Cardiac septum (tissue), 1 donor: ENCODE data around the gene RACGAP1. TPM values are rescaled to one million over a fixed set of nuclear protein-coding genes. Genes with fewer than 3 reads are reported as not detected.

Source experiments
- DNase-seq: peaks from one replicate; pipeline ENCODE4 v3.0.0-alpha.2; 2020; ENCODE audit warnings: low spot score
- intact Hi-C: fragments of 100-400 bp; cut with DNase I; formaldehyde crosslinking; loops from one replicate; pipeline ENCODE4 v1.14.0; 2022
- total RNA-seq: library from RNA; stranded (reverse); fragmentation: NEBNext Ultra II Directional; extraction: Animal tissue kit (Norgen Biotek cat#: 25700); gene quantifications from one replicate; pipeline ENCODE4 v1.2.1, GENCODE V29; 2021
- donor health status: DM: no; HTN: no; CAD: no.

The RACGAP1 gene
- total RNA-seq, 1 donor from 2014 or later, result 2.6 TPM

DNA sequence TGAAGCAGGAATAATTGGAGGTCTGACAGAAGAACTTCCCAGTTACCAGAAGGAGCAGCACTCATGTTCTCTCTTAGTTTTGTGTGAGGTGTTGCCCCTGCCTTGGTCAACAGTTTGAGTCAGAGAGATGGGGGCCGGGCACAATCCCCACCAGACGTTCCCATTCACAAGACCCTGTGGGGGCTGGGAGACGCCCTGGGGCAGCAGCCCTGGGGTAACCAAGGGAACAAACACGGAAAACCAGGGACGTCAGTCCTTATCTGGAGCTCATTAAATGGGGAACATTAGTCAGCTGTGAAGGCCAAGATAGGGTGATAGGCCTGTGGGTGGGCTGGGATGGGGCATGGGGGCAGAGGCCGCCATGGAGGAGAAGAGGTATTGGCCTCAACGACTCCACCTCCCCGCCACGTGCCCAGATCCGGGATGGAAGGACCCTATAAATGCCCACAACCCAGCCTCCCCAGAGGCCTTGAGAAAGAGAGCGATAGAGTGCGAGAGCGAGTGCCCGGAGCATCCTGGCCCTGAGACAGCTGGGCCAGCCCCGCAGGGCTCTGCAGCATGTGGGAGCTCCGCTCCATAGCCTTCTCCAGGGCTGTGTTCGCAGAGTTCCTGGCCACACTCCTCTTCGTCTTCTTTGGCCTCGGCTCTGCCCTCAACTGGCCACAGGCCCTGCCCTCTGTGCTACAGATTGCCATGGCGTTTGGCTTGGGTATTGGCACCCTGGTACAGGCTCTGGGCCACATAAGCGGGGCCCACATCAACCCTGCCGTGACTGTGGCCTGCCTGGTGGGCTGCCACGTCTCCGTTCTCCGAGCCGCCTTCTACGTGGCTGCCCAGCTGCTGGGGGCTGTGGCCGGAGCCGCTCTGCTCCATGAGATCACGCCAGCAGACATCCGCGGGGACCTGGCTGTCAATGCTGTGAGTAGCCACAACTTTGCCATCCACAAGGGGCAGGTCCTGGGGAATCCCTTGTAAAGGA, 74.7 kb downstream of the RACGAP1 start, which contains the start of gene AQP2:
Gene AQP2 (plus strand): TSS at position 465 of the 979 bp plus-strand sequence. CDS start 94 bp downstream, at position 559.
- intact Hi-C loops, result no loop called here
- DNase-seq, result no peak

DNA sequence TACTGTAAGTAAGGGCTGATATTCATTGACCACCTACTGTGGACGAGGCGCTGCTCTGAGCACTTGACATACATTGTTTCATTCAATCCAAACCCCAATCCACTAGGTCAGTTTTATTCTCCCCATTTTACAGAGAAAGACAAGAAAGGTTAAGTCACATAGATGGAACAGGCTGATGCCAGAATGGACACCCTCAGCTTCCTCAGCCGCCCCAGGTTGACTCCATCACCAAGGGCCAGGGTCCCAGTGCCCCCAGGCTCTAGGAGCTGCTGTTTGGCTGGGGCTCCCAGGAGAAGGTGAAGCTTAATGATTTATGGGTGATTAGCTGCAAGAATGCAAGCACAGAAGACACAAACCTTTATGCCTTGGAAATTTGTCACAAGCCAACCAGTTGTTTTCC, 75.4 kb downstream of the RACGAP1 start:
- no peak for DNase-seq
- intact Hi-C loops, result loop anchor here (5.0 kb wide), 1 partner anchor 83 kb away; no protein-coding TSS in a partner anchor

DNA sequence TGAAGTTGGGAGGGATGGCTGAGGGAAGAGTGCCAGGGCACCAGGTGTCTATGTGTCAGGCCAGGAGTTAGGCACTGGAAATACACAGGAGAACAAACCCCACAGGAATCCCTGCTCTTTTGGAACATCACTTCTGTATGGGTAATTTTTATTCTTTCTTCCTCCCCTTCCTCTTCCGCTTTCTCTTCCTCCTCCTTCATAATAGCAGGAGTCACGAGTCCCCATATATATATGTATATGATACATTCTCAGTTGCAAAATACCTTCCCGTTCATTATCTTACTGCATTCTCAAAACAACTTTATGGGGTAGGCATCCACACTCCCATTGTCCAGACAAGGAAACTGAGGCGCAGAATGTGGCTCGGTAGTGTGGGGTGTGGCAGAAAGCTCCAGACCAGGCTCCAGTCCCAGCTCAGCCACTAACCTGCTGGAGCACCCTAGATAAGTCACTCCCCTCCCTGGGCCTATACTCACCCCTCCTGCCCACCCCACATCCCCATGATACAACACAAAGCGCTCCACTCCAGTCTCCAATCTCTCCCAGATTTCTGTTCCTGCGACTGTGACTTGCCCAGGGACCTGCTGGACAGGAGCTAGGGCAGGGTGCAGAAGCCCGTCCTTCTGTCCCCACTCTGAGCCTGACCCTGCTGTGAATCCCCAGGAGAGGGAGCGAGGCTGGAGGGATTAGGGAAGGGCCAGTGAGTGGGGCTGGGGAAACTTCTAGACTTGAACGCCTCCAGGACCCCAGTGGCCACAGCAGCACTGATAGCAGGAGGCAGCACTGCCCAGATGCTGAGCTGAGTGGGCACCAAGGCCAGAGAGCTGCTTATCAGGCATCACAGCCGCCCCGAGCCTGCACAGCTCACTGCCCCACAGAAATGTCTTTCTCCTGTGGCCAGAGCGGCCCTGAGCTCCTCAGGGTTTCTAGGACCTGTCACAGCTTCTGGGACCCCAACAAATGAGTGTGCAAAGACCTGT, 76.1 kb downstream of the RACGAP1 start:
- DNase-seq, result peak; percentile 41
- intact Hi-C loops, result loop anchor here (5.0 kb wide), 1 partner anchor 82 kb away; no protein-coding TSS in a partner anchor

DNA sequence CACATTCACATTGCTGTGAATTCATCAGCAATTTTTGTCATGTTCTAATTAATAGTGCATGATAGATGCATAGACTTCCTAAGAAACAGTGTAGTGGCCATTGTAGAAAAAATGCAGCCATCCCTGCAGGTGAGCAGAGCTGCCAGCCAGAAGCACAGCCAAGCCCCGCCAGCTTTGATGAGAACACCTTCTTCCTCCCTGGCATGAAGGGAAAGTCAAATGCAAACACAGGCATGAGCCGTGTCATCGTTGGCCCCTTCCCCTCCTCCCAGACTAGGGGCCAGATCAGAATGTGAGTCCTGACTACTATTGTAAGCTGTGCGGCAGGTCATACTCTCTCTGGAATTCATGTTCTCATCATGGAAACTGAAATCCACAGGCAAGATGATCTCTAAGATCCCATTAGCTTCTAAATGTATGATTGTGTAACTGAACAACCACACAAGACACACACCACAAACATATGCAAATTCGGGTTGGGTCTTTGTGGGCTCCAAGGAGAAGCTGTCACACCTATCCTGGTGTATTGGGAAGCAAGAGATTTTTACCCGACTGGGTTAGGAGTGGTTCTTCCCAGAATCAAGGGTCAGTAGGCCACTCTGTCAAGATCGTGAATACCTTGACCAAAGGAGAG, 77.6 kb downstream of the RACGAP1 start:
- intact Hi-C loops, result loop anchor here (5.0 kb wide), 1 partner anchor 80 kb away; no protein-coding TSS in a partner anchor

DNA sequence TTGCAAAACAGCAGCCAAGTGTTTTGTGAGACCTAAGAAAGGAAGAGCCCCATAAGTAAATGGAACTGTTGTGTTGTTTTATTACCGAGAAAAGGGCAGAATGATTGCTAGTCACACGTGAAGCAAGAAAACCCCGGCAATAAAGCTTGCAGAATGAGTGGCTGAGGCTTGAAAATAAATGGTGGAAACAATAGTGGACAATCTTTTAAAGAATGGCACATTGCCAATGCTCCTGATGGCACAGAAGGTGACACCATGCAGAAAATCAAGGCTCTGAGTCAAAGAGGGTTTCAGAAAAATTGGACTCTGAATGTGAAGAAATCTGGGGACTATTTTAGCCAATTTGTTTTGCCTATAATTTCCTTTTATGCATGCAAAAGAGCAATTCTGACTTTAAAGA, 78.8 kb downstream of the RACGAP1 start:
- intact Hi-C loops, result loop anchor here (5.0 kb wide), 1 partner anchor 79 kb away; no protein-coding TSS in a partner anchor
- no peak for DNase-seq

More for the DNA sequence above, 77.6 kb downstream of the RACGAP1 start:
- DNase-seq, result no peak

DNA sequence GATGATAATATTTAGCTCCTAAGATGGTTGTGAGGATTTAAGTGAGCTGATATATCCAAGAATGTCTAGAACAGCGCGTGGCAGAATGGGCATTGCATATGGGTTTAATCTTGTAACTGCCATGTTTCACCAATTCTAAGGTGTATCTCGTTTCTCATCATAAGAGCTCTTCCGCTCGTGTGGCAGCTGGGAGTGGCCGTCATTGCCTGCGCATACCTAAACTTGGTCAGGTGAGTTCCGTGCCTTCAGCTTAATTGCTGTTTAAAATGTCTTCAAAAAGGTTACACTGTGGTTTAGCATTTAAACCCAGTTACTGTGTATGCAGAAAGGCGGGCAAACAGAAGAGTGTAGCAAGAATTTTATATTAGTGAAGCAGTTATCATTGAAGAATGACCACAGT, 79.2 kb downstream of the RACGAP1 start:
- intact Hi-C loops, result loop anchor here (5.0 kb wide), 1 partner anchor 79 kb away; no protein-coding TSS in a partner anchor
- no peak for DNase-seq

DNA sequence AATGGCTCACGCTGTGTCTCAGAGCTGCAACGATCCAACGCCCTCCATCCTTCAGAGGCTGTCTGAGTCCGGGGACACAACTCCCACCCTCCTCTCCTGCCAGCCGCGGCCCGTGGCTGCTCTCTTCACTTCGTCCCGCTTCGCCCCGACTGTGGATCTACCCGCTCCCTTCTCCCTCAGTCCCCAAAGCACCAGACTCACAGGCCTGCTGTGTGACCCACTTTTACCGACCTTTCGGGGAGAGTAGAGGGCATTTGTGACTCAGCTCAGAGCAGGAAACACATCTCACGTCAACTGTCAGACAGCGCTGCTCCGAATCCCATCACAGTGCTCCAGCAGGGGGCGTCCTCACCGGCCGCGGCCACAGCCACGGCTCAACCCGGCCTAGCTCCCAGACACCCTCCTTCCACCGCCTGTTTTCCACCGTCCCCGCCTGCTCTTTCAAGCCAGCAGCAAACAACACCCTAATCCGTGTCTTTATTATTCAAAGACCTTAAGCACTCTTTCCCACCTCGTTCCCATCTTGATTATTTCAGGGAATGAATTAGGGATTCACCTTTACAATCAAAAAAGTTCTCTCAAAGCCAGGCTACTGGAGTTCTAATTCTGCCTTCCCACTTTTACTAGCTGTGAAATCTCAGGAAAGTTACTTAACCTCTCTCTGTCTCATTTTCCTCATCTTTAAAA, 79.8 kb downstream of the RACGAP1 start:
- intact Hi-C loops, result loop anchor here (5.0 kb wide), 1 partner anchor 78 kb away; no protein-coding TSS in a partner anchor
- peak; percentile 91 for DNase-seq

DNA sequence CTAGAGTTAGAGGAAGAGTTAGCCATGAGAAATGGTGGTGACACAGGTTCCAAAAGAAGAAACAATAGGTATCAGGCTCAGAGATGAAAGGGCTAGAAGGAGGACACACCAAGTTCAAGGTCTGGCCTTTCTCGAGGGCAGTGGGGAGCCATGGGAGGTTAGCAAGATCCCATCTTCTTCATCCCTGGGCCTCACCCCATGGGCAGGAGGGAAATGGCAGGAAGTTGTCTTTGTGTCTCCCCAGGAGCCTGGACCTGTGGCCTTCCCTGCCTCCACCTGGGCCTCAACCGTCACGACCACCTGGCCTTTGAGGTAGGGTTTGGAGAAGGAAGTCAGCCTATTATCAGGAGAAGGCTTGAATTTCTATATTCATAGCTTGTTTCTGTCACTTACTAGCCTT, 80.6 kb downstream of the RACGAP1 start:
- intact Hi-C loops, result loop anchor here (5.0 kb wide), 1 partner anchor 77 kb away; no protein-coding TSS in a partner anchor
- peak; percentile 66 for DNase-seq

DNA sequence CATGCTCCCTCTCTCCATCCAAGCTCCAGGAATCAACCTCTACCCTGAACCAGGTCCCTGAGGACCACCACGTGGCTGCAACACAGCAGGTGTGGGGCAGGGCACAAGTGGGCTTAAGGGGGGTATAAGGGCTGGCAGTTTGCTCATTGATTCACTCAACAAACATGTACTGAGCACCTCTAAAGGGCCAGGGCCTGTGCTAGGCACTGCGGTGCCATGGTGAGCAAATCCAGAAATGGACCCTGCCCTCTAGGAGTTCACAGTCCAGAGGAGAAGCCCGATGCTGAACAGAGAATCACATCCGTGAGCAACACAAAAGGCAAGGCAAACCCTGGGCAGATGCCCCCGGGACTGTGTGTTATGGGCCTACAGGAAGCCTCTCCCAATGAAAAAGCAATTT, 81.2 kb downstream of the RACGAP1 start:
- intact Hi-C loops, result no loop called here
- DNase-seq, result no peak

DNA sequence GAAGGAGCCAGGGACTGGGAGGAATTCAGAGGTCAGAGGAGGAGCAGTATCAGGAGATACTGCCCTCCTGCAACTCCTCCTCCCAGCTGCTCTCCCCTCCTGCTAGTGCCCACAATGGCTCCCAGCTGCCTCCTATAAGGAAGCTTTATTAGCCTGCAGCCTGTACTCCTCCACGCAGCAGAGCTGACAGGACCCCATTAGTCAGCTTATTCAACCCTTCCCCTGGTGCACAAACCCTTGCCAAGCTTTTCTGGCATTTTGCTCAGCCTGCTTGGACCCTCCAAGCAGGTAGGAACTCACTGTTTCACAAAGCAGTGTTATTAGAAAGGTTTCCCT, 81.7 kb downstream of the RACGAP1 start:
- DNase-seq, result no peak
- intact Hi-C loops, result no loop called here

DNA sequence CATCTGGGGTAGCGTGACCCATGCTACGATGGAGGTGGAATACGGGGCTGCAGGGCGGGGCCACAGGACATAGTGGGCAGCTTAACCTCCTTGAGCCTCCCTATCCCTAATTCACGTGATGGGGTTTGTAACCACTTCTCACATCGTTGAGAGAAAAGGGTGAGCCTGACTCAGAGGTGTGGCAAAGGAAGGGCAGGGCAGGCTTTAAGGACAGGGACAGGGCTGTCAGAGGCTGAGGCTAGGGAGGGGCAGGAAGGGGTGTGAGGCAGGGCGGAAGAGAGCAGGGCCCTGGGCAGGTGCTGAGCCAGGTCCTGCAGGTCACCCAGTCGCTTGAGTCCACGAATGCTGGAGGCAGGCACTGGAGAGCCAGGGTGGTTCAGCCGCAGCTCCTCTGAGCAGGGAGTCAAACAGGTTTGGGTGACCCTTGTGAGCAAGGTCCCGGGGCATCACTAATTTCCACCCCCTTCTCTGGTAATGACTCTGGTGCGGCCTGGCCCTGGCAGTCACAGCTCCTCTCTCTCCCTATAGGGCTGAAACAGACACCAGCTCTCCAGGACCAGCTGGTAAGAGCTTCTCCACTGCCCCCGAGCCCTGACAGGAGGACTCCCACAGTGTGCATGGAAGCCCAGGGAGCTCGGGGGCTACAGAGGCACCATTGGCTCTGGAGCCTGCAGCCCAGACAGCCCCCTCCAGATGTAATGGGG, 82.2 kb downstream of the RACGAP1 start:
- intact Hi-C loops, result no loop called here
- DNase-seq, result no peak

DNA sequence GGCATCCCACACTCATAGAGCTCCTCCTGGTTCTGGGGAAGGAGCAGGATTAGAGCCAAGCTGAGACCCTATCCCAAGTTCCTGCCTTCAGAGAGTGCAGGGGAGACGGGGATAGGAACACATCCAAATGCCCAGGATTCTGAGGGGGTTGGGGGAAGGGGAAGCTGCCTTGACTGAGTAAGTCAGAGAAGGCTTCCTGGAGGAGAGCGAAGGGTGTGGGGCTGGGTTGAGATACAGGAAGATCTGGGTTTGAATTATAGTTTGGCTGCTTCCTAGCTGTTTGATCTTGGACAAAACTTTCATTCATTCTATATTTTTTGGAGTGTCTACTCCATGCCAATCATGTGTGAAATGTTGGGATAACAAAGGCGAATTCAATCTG, 82.8 kb downstream of the RACGAP1 start:
- intact Hi-C loops, result no loop called here
- no peak for DNase-seq

DNA sequence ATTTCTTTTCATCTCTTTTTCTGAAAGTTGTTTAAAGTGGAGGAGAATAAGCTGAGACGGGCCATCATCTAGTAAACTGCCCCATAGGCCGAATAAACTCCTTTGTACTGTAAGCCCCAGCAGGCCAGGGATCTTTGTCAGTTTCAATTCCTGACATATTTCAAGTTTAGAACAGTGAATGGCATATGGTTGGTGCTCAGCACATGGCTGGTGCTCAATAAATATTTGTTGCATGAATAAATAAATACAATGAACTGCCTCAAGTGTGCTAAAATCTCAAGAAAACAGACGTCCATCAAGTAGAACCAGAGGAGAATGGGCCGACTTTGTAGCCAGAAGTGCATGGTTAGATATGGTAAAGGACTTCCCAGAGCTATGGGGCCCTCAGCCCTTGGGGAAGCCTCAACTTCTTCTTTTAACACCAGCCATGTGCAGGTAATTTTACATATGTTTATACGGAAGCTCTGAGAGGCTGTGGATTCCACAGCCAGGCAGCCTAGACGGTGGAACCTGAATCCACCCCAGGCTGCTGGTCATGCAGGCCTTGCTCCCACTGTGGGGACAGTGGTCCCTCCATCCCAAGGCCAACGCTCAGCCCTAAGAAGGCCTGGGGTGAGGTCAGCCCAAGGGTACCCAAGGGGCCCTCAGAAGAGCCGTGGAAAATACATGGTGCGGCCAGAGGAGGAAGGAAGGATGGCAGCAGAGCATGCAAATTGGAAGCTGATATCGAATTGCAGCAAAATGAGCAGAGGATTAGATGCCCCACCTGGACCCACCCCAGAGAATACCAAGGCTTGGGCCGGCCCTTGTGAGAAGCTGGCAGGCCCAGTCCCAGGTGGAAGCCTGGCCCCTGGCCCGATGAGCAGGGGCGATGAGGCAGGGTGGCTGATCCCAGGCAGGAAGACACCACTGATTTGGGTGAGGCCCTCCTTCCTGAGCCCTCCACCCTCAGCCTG, 83.5 kb downstream of the RACGAP1 start:
- no peak for DNase-seq
- intact Hi-C loops, result no loop called here

DNA sequence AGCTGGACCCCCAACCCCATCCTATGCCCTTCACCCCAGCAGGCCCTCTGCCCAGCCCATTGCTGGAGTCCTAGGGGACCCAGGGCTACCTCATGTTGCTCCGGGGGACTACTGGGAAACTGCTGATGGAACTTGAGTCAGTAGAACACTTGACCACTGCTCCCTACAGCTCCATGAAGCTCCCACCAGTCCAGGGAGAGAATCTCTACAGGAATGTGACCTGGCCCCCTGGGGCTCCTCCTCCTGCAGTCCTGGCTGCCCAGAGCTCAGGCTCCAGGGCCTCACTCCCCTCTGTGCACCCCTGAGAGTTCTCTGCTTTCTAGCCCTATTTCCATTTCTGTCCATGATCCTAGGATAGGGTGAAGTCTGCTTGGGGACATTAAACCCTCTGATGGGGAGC, 85.6 kb downstream of the RACGAP1 start:
- intact Hi-C loops, result no loop called here
- DNase-seq, result no peak

DNA sequence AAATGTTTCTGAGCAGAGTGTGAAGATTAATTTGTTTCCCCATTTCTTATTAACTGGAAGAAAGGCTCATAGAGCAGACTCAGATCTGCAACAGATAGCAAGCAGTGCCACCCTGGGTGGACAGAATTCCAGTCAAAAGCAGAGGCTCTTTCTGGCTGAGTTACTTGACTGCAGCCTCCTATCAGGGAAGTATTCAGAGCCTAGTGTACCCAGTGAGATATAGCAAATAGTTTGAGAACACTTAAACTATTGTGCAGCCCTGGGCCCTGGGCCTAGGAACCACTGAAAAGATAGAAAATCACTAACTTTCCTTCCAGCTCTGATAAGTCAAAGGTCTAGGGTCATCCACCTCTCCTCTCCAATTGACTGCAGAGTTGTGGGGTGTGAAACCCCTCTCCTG, 86.0 kb downstream of the RACGAP1 start:
- DNase-seq, result no peak
- intact Hi-C loops, result no loop called here
